DMS 273 (cell line): ENCODE data around the gene SMIM11.
A peak's percentile ranks its signal among the peaks of the same experiment; 100 is the strongest.
"Not testable (repeated sequence)": the region's sequence is repeated elsewhere in the genome, so short reads cannot be mapped to it uniquely, and the experiment has no call there.

Source experiments
- DNase-seq: peaks from one replicate; lab custom pipeline; 2025; ENCODE audit not compliant: unreplicated experiment; lab: John Stamatoyannopoulos, UW

The SMIM11 gene

GRCh38 chr21:34374940-34375618 is at the start of gene SMIM11:
TSS of gene SMIM11 (plus strand) at chr21:34375507. CDS start at chr21:34379505, 3,998 bp downstream.
- not testable (repeated sequence) for DNase-seq

- no peak for DNase-seq
Measured at GRCh38 chr21:34330055-34330454, 45.3 kb upstream of the SMIM11 start.

- no peak for DNase-seq
Measured at GRCh38 chr21:34331726-34332125, 43.6 kb upstream of the SMIM11 start.

GRCh38 chr21:34332347-34332746 is 43.0 kb upstream of the SMIM11 start:
- no peak for DNase-seq

- DNase-seq: no peak
Measured at GRCh38 chr21:34333121-34333739, 42.1 kb upstream of the SMIM11 start.

- no peak for DNase-seq
Measured at GRCh38 chr21:34335316-34335715, 40.0 kb upstream of the SMIM11 start.

- no peak for DNase-seq
Measured at GRCh38 chr21:34336245-34336644, 39.1 kb upstream of the SMIM11 start.

- no peak for DNase-seq
Measured at GRCh38 chr21:34336756-34337391, 38.4 kb upstream of the SMIM11 start.

- DNase-seq: no peak
Measured at GRCh38 chr21:34337741-34338140, 37.6 kb upstream of the SMIM11 start.

GRCh38 chr21:34338226-34338625 is 37.1 kb upstream of the SMIM11 start:
- no peak for DNase-seq

GRCh38 chr21:34340061-34340460 is 35.2 kb upstream of the SMIM11 start:
- no peak for DNase-seq

GRCh38 chr21:34342476-34342875 is 32.8 kb upstream of the SMIM11 start:
- DNase-seq: no peak

- no peak for DNase-seq
Measured at GRCh38 chr21:34343347-34343746, 32.0 kb upstream of the SMIM11 start.

GRCh38 chr21:34343838-34344381 is 31.4 kb upstream of the SMIM11 start:
- DNase-seq: no peak

GRCh38 chr21:34344584-34344983 is 30.7 kb upstream of the SMIM11 start:
- no peak for DNase-seq

- DNase-seq: no peak
Measured at GRCh38 chr21:34345091-34345871, 30.0 kb upstream of the SMIM11 start.

- DNase-seq: no peak
Measured at GRCh38 chr21:34345892-34346291, 29.4 kb upstream of the SMIM11 start.

- no peak for DNase-seq
Measured at GRCh38 chr21:34348890-34349519, 26.3 kb upstream of the SMIM11 start.

GRCh38 chr21:34351786-34352241 is 23.5 kb upstream of the SMIM11 start:
- peak; percentile 76 for DNase-seq

GRCh38 chr21:34352556-34352955 is 22.8 kb upstream of the SMIM11 start:
- DNase-seq: no peak

- no peak for DNase-seq
Measured at GRCh38 chr21:34353182-34353581, 22.1 kb upstream of the SMIM11 start.
